ENCODE results near the gene CACNA1A.

- no peak for TF ChIP-seq EZH2 (IDR thresholded peaks at IDR 0.05)
- TF ChIP-seq CTCF (IDR thresholded peaks at IDR 0.05): no peak
- TF ChIP-seq EZH2phosphoT487 (IDR thresholded peaks at IDR 0.05): no peak
These were observed 104.9 kb downstream of the CACNA1A start for GRCh38 chr19:13401388-13401787.

All from neural progenitor cell (in vitro differentiated cells).